Measurements from ENCODE around the gene C9orf153.

The C9orf153 gene

DNA sequence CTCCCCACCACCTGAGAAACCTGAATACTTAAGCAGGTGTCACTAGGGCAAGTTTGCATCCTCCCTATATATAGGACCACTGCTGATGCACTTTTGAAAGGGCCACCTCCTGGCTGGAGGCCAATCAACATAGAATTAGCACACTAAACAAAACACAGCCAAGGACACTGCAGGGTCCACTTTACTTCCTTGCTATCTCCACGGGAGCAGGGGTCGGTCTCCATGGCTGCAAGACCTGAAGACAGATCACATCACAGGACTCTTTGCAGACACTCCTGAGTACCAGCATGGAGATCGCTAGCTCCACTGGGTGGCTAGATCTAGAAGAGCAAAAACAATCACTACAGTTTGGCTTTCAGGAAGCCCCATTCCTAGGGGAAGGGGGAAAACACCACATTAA is 72.3 kb downstream of the C9orf153 start:
- DNase-seq (ENCODE audit: low spot score): no peak

GRCh38 chr9:86186696-86187095 is 72.8 kb downstream of the C9orf153 start:
- DNase-seq (ENCODE audit: low spot score): no peak

GRCh38 chr9:86185872-86186271 is 73.6 kb downstream of the C9orf153 start:
- DNase-seq (ENCODE audit: low spot score): peak; percentile 77

DNA sequence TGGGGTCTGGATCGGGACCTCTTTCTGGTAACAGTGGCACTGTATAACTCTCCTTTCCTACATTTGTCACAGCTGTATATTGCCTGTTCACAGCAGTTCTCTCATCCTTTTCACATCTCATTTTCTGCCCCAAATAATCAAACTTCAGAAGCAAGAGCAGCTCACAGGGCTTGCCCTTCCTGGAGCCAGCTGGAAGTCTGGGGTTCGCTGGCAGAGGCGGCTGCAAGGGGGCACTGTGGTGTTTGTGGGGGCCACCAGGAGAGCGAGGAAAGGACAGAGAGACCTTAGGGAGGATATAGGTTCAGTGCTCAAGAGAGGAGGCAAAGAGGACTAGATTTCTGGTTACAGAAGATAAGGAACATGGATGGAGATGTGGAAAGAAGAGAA is 75.3 kb downstream of the C9orf153 start:
- no peak for DNase-seq (ENCODE audit: low spot score)

GRCh38 chr9:86183229-86184137 is 76.0 kb downstream of the C9orf153 start:
- DNase-seq (ENCODE audit: low spot score): no peak

DNA sequence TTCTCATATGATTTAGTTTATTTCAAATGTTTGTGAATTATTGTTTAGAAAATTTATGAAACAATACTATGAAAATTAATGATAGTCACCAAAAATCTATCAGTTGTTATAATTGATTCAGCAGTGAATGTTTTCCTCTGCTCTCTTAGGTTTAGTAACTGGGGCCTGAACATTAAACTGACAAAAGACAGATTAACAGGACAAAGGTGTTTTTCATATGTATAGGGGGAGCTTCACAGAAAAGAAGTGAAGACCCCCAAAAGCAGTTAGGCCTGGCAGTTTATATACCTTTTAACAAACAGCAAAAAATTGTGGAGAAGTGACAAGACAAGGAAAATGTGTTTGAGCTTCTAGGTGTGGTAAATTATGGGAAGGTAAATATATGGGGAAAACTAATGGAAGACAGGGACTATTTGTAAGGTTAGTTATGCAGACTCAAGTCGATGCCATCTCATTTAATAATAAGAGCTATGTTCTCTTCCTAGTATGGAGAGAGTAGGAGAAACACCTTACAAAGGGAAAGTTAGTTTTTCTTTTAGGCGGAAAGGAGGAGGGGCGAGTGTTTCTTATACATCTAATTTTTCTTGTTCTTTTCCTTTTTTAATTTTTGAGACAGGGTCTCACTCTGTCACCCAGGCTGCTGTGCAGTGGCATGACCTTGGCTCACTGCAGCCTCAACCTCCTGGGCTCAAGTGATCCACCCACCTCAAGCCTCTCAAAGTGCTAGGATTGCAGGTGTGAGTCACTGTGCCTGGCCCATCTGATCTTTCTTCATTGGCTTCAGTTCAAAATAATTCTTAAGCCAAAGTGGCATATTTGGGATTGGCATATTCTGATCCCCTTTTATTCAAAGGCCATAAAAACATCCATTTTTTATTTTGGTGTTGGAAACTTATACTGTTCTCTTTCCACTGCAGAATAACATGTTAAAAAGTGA is 77.8 kb downstream of the C9orf153 start:
- no peak for DNase-seq (ENCODE audit: low spot score)

GRCh38 chr9:86178503-86178902 is 81.0 kb downstream of the C9orf153 start:
- DNase-seq (ENCODE audit: low spot score): no peak

- DNase-seq (ENCODE audit: low spot score): no peak
These were observed 81.5 kb downstream of the C9orf153 start for GRCh38 chr9:86177995-86178394.

GRCh38 chr9:86176468-86176867 is 83.0 kb downstream of the C9orf153 start:
- DNase-seq (ENCODE audit: low spot score): no peak

DNA sequence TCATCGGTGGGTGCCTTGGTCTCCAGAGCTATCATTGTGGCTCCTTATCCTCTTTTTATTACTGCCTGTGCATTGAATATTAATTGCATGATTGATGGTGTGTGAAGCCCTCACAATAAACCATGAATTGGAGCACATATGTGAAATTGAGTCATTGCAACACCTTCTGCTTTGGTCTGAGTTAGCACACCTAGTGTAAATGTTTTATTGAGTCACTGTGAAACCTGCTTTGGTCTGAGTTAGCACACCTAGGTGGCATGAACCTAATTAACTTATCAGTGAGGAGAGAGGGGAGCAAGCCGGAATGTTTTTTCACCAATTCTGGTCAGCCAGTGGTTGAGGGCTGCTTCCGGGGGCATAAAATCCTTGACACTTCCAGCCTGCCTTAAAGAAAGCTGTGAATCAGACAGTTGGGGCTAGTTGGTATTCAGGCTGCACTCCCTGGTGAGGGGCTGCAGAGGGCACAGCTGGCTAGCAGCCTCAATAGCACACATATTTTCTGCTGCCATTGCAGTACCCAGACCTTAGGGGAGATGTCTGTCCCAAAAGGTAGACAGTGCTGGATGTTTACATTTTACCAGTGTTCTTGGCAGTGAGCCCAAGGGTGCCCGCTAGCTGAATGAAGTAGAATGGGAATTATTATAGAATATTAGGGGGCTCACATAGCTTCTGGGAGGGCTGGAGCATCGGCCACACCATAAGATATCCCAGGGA is 83.6 kb downstream of the C9orf153 start:
- no peak for DNase-seq (ENCODE audit: low spot score)

- no peak for DNase-seq (ENCODE audit: low spot score)
These were observed 84.2 kb downstream of the C9orf153 start for GRCh38 chr9:86175223-86175622.
